ENCODE data around the gene MAOA. TPM values are rescaled to one million over a fixed set of nuclear protein-coding genes. Genes with fewer than 3 reads are reported as not detected.

The MAOA gene
- total RNA-seq, 1 donor from 2014 or later, result 0.32 TPM

DNA sequence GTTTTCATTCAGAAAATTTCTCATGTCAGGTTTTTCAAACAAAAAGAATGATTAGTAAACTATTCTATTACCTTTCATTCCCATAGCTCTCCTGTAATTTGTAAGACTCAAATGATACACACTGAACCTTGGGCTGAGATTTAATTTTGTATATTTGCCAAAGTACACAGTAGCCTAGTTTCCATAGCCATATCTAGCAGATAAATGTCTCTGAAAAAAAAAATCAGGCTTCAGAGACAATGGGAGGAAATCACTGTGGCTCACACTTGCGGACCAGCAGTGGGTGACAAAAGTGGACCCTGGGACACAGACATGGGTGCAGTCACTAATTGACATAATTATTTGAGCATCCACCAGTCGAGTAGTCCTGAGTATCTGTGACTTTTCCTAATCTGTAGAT, 46.6 kb downstream of the MAOA start:
- Mint-ChIP-seq H3K27me3 (ENCODE audit: unreplicated experiment) (no peaks in the 10 kb centered on the region), H3K36me3 (ENCODE audit: unreplicated experiment) (no peaks in the 10 kb centered on the region), H3K27ac (ENCODE audit: unreplicated experiment) (peak overlapping the region; percentile 4), H3K4me1 (ENCODE audit: unreplicated experiment) (peaks cover 33% of the 10 kb centered on the region), H3K9me3 (ENCODE audit: unreplicated experiment) (peaks cover 3% of the 10 kb centered on the region), H3K4me3 (ENCODE audit: unreplicated experiment) (no peak overlapping the region)
- DNase-seq (ENCODE audit: extremely low spot score, unreplicated experiment), result no peak
- TF ChIP-seq, protein P1, sequence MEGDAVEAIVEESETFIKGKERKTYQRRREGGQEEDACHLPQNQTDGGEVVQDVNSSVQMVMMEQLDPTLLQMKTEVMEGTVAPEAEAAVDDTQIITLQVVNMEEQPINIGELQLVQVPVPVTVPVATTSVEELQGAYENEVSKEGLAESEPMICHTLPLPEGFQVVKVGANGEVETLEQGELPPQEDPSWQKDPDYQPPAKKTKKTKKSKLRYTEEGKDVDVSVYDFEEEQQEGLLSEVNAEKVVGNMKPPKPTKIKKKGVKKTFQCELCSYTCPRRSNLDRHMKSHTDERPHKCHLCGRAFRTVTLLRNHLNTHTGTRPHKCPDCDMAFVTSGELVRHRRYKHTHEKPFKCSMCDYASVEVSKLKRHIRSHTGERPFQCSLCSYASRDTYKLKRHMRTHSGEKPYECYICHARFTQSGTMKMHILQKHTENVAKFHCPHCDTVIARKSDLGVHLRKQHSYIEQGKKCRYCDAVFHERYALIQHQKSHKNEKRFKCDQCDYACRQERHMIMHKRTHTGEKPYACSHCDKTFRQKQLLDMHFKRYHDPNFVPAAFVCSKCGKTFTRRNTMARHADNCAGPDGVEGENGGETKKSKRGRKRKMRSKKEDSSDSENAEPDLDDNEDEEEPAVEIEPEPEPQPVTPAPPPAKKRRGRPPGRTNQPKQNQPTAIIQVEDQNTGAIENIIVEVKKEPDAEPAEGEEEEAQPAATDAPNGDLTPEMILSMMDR (IDR thresholded peaks at IDR 0.05), result no peak

DNA sequence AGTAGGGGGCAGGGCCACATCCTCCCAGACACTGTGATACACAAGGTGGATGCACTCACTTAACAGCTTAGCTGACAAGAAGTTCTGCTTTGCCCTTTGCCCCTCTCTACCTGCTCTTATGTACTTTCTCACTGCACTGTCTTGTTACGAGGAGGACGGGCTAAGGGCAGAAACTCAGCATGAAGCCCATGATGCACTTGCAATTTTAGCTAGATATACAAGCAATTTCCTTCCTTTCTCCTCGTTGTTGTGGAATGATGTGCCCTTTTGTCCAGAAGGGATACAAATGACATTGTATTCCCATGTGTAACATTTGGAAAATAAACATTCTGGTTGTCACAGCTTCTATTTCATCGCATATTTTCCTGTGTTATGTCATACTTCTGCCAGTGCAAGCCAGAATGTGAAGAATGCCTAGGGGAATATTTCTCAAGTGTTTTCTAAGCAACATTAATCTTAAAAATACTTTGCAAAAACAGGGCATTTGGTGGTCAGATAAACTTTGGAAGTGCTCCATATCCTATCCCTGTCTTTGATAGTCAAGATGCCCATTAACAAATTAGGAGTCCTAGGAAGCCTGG, 47.2 kb downstream of the MAOA start:
- Mint-ChIP-seq H3K27ac (ENCODE audit: unreplicated experiment) (peak overlapping the region; percentile 52), H3K4me3 (ENCODE audit: unreplicated experiment) (no peak overlapping the region), H3K4me1 (ENCODE audit: unreplicated experiment) (peaks cover 37% of the 10 kb centered on the region), H3K9me3 (ENCODE audit: unreplicated experiment) (peaks cover 3% of the 10 kb centered on the region), H3K36me3 (ENCODE audit: unreplicated experiment) (no peaks in the 10 kb centered on the region), H3K27me3 (ENCODE audit: unreplicated experiment) (no peaks in the 10 kb centered on the region)
- DNase-seq (ENCODE audit: extremely low spot score, unreplicated experiment), result no peak
- TF ChIP-seq, protein P1 (IDR thresholded peaks at IDR 0.05), result no peak

DNA sequence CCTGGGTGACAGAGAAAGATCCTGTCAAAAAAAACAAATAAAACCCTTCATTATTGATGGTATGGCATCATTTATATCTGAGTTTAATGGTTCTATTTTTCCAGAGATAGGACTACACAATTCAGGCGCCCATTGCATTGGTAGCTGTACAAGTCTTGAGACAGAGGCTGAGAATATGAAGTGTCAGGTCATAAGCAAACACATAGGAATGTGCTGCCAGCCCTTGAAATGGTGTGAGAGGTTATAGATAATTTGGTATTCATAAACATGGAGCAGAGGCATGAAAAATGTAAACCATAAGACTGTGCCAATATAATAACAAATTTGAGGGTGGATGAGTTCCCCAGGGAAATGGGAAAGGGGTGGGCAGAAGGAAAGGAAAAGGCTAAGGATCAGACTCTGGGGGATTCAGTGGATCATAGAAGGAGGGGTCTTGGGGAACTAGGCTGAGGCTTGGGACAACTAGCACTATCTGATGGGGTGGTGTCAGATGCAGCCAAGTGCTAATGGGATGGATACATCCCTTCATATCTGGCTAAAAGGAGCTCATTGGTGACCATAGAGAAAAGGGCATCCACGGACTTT, 50.8 kb downstream of the MAOA start:
- Mint-ChIP-seq H3K4me3 (ENCODE audit: unreplicated experiment) (no peak overlapping the region), H3K36me3 (ENCODE audit: unreplicated experiment) (no peaks in the 10 kb centered on the region), H3K9me3 (ENCODE audit: unreplicated experiment) (no peaks in the 10 kb centered on the region), H3K27ac (ENCODE audit: unreplicated experiment) (peak overlapping the region; percentile 28), H3K4me1 (ENCODE audit: unreplicated experiment) (peaks cover 40% of the 10 kb centered on the region), H3K27me3 (ENCODE audit: unreplicated experiment) (no peaks in the 10 kb centered on the region)
- no peak for DNase-seq (ENCODE audit: extremely low spot score, unreplicated experiment)
- TF ChIP-seq, protein P1 (IDR thresholded peaks at IDR 0.05), result no peak

DNA sequence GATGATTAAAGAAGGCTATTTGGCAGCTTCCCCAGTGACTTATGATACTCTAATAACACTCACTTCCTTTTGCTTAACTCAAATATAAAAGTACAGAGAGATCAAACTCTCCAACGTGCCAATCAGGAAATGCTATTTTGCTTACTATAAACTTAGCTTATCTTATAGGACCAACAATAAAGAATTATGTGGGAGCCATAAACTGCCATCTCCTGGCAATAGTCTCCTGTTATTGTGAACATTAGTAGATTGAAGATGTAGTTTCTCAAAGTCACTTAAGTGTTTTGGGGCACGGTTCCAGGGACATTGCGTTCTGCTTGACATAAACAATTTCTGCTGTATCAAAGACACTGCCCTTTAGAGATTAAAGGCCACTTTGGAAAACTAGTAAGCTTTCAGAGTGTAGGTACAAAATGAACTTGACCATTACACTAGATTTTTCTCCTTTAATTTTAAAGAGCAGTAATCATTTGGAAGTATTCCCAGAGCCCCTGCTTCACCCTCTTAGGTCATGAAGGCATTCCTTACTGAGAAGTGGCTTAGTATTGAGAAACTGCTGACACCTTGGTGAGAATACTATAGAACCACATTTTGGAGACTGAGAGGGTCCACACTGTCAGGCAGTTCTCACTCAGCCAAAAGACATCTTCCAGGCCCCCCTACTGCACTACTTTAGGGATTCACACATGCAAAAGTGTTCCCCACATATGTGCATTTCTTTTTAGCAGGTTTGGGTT, 51.9 kb downstream of the MAOA start:
- Mint-ChIP-seq H3K9me3 (ENCODE audit: unreplicated experiment) (peaks cover 4% of the 10 kb centered on the region), H3K4me1 (ENCODE audit: unreplicated experiment) (peaks cover 29% of the 10 kb centered on the region), H3K27me3 (ENCODE audit: unreplicated experiment) (no peaks in the 10 kb centered on the region), H3K4me3 (ENCODE audit: unreplicated experiment) (no peak overlapping the region), H3K36me3 (ENCODE audit: unreplicated experiment) (no peaks in the 10 kb centered on the region), H3K27ac (ENCODE audit: unreplicated experiment) (no peak overlapping the region)
- DNase-seq (ENCODE audit: extremely low spot score, unreplicated experiment), result no peak
- TF ChIP-seq, protein P1 (IDR thresholded peaks at IDR 0.05), result no peak

GRCh38 chrX:43716144-43716543, 60.0 kb downstream of the MAOA start:
- H3K4me3 Mint-ChIP-seq (ENCODE audit: unreplicated experiment), result no peak overlapping the region
- TF ChIP-seq, protein P1 (IDR thresholded peaks at IDR 0.05), result no peak
- no peak for DNase-seq (ENCODE audit: extremely low spot score, unreplicated experiment)
- H3K27me3 Mint-ChIP-seq (ENCODE audit: unreplicated experiment), result no peaks in the 10 kb centered on the region
- no peaks in the 10 kb centered on the region for H3K36me3 Mint-ChIP-seq (ENCODE audit: unreplicated experiment)
- H3K4me1 Mint-ChIP-seq (ENCODE audit: unreplicated experiment), result no peaks in the 10 kb centered on the region
- peaks cover 5% of the 10 kb centered on the region for H3K9me3 Mint-ChIP-seq (ENCODE audit: unreplicated experiment)
- no peak overlapping the region for H3K27ac Mint-ChIP-seq (ENCODE audit: unreplicated experiment)
